Dendritic cell treated with granulocyte-macrophage colony-stimulating factor and Interleukin-4, amounts not matched to agents 40 ng/mL and 50 ng/mL, for 4 days (primary cell): ENCODE measurements around the gene LEFTY1.
"Not testable (repeated sequence)": the region's sequence is repeated elsewhere in the genome, so short reads cannot be mapped to it uniquely, and the experiment has no call there.

ENCODE experiments used
- H3K27ac Mint-ChIP-seq: one replicate; pipeline ENCODE4 v1.8.0; 2022; ENCODE audit warnings: mild to moderate bottlenecking, mixed read lengths
- H3K27me3 Mint-ChIP-seq: one replicate; pipeline ENCODE4 v1.8.0; 2022; ENCODE audit warnings: mild to moderate bottlenecking, mixed read lengths
- H3K36me3 Mint-ChIP-seq: one replicate; pipeline ENCODE4 v1.8.0; 2022; ENCODE audit warnings: low read depth, mixed read lengths
- H3K4me1 Mint-ChIP-seq: one replicate; pipeline ENCODE4 v1.8.0; 2022; ENCODE audit warnings: low read depth, mixed read lengths
- H3K4me3 Mint-ChIP-seq: one replicate; pipeline ENCODE4 v1.8.0; 2022; ENCODE audit warnings: mild to moderate bottlenecking, moderate library complexity, mixed read lengths
- H3K9me3 Mint-ChIP-seq: one replicate; pipeline ENCODE4 v1.8.0; 2022; ENCODE audit warnings: mixed read lengths
- intact Hi-C: fragments of 100-400 bp; cut with micrococcal nuclease; formaldehyde crosslinking; loops from one replicate; pipeline ENCODE4 v1.15.0; 2022

The LEFTY1 gene

GRCh38 chr1:225887554-225888288, 1.2 kb downstream of the LEFTY1 start:
- not testable (repeated sequence) for H3K36me3 Mint-ChIP-seq, H3K27ac Mint-ChIP-seq, H3K4me3 Mint-ChIP-seq, H3K9me3 Mint-ChIP-seq
- intact Hi-C loops: loop anchor here (10.0 kb wide), 1 partner anchor 113 kb away; the partner anchor contains the start of gene SRP9
- peaks cover 11% of the 10 kb centered on the region for H3K4me1 Mint-ChIP-seq
- H3K27me3 Mint-ChIP-seq: peaks cover 20% of the 10 kb centered on the region

DNA sequence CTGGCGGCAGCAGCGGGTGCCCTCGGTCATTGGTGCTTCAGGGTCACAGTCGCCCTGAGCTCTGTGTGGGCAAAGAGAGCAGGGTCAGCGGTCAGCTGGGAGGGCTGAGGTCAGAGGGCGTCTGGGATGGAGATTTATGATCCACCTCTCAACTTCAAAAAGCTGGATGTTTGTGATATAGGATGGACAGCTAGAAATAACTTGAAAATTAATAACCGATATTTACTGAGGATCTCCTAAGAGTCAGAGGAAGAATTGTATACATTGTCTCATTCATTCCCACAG, 2.0 kb downstream of the LEFTY1 start:
- H3K27me3 Mint-ChIP-seq: peaks cover 20% of the 10 kb centered on the region
- intact Hi-C loops: loop anchor here (10.0 kb wide), 1 partner anchor 112 kb away; the partner anchor contains the start of gene SRP9
- no peak overlapping the region for H3K27ac Mint-ChIP-seq

GRCh38 chr1:225886159-225887029, 2.6 kb downstream of the LEFTY1 start:
- Mint-ChIP-seq H3K27ac (no peak overlapping the region), H3K27me3 (peaks cover 20% of the 10 kb centered on the region), H3K36me3 (no peaks in the 10 kb centered on the region), H3K4me1 (peaks cover 15% of the 10 kb centered on the region), H3K9me3 (no peaks in the 10 kb centered on the region), H3K4me3 (no peak overlapping the region)
- intact Hi-C loops: loop anchor here (10.0 kb wide), 1 partner anchor 112 kb away; the partner anchor contains the start of gene SRP9

More for the DNA sequence above, 2.0 kb downstream of the LEFTY1 start:
- H3K36me3 Mint-ChIP-seq: no peaks in the 10 kb centered on the region
- peaks cover 11% of the 10 kb centered on the region for H3K4me1 Mint-ChIP-seq
- H3K9me3 Mint-ChIP-seq: no peaks in the 10 kb centered on the region
- H3K4me3 Mint-ChIP-seq: no peak overlapping the region

DNA sequence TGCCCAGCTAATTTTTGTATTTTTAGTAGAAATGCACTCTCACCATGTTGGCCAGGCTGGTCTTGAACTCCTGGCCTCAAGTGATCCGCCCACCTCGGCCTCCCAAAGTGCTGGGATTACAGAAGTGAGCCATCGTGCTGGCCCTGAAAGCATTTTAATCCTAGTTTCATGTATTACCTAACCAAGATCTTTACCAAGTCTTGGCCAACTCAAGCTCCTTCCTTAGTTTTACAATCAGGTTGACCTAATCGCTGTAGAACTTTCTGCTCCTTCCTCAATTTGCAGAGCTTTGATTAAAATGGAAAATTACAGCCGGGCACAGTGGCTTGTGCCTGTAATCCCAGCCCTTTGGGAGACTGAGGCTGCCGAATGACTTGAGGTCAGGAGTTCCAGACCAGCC, 3.6 kb downstream of the LEFTY1 start:
- Mint-ChIP-seq H3K27me3 (peaks cover 20% of the 10 kb centered on the region), H3K27ac (no peak overlapping the region), H3K9me3 (no peaks in the 10 kb centered on the region), H3K36me3 (no peaks in the 10 kb centered on the region), H3K4me1 (peaks cover 26% of the 10 kb centered on the region), H3K4me3 (no peak overlapping the region)
- intact Hi-C loops: loop anchor here (10.0 kb wide), 1 partner anchor 111 kb away; the partner anchor contains the start of gene SRP9

GRCh38 chr1:225883616-225884265, 5.2 kb downstream of the LEFTY1 start:
- Mint-ChIP-seq H3K9me3 (no peaks in the 10 kb centered on the region), H3K27me3 (peaks cover 20% of the 10 kb centered on the region), H3K36me3 (no peaks in the 10 kb centered on the region), H3K4me3 (peak overlapping the region; percentile 95), H3K27ac (peak overlapping the region; percentile 89), H3K4me1 (peaks cover 42% of the 10 kb centered on the region)
- intact Hi-C loops: loop anchor here (10.0 kb wide), 1 partner anchor 109 kb away; the partner anchor contains the start of gene SRP9

DNA sequence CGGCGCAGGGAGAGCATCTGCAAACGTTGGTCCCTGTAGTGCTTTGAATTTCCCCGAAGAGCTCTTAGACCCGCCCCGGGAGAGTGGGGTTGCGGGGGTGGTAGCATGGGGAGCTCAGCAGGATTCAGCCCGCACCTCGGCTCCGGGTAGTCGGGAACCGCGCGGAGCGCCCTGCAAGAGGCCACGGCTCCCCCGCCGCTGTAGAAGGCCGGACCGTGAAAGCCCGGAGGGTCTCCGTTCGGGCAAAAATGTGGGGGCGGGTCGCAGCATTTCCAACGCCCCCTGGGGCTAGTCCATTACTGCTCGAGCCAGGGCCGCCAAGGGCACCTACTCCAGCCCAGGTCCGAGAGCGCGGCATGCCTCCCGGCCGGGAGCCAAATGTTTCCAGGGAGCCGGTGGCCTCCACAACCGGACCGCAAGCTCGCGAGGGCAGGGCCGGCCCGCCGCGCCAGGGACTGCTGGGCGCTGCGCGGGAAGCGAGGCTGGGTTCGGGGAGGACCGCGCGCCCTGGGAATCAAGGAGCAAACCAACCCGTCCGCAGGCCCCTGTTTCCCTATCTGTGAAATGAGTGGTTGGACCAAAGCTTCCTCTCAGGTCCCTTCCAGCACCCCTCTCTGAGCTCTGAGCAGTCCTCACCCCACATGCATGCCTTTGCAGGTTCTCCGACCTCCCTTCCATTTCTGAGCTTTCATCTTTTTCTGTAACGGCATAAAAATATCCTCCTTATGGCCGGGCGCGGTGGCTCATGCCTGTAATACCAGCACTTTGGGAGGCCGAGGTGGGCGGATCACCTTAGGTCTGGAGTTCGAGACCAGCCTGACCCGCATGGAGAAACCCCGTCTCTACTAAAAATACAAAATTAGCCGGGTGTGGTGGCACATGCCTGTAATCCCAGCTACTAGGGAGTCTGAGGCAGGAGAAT, 6.0 kb downstream of the LEFTY1 start:
- Mint-ChIP-seq H3K9me3 (no peaks in the 10 kb centered on the region), H3K36me3 (peaks cover 1% of the 10 kb centered on the region), H3K4me3 (peak overlapping the region; percentile 95), H3K4me1 (peaks cover 48% of the 10 kb centered on the region), H3K27ac (peak overlapping the region; percentile 89), H3K27me3 (peaks cover 19% of the 10 kb centered on the region)
- intact Hi-C loops: loop anchor here (10.0 kb wide), 1 partner anchor 108 kb away; the partner anchor contains the start of gene SRP9

GRCh38 chr1:225881959-225882693, 6.8 kb downstream of the LEFTY1 start, which contains the start of gene TMEM63A:
TSS of gene TMEM63A (minus strand) at chr1:225882380. CDS start at chr1:225877580, 4,800 bp downstream.
- H3K4me1 Mint-ChIP-seq: peaks cover 52% of the 10 kb centered on the region
- intact Hi-C loops: loop anchor here (2.0 to 10.0 kb wide), 2 partner anchors 43 to 107 kb away; partner anchors contain the start of genes PYCR2 and SRP9

GRCh38 chr1:225881081-225881958, 7.6 kb downstream of the LEFTY1 start:
- Mint-ChIP-seq H3K4me1 (peaks cover 52% of the 10 kb centered on the region), H3K27ac (peak overlapping the region; percentile 89), H3K4me3 (peak overlapping the region; percentile 95), H3K36me3 (peaks cover 18% of the 10 kb centered on the region), H3K9me3 (no peaks in the 10 kb centered on the region), H3K27me3 (peaks cover 8% of the 10 kb centered on the region)
- intact Hi-C loops: loop anchor here (2.0 to 10.0 kb wide), 2 partner anchors 43 to 107 kb away; partner anchors contain the start of genes PYCR2 and SRP9

More at GRCh38 chr1:225881959-225882693, 6.8 kb downstream of the LEFTY1 start, which contains the start of gene TMEM63A:
- Mint-ChIP-seq H3K27me3 (peaks cover 15% of the 10 kb centered on the region), H3K27ac (peak within 1 kb of the TSS; percentile 89), H3K36me3 (peaks cover 10% of the 10 kb centered on the region), H3K9me3 (no peaks in the 10 kb centered on the region), H3K4me3 (peak within 1 kb of the TSS; percentile 95)

DNA sequence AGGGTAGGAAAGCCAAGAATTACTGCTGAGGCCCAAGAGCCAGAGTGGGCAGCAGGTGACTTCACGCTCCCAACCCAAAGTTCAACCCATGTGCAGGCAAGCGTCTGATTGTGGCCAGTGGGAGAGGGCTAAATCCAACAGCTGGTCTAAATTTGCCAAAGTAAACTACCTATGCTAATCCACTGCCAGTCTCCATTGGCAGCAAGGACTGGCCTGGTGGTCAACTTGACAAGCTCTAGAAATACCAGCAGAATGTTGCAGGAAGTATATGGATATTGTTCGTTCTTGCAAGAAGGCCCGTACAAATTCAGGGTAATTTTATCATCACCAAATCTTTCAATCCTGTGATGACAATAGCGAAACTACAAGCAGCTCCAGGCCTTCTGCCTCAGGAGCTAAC, 8.3 kb downstream of the LEFTY1 start:
- Mint-ChIP-seq H3K4me3 (peak overlapping the region; percentile 95), H3K36me3 (peaks cover 24% of the 10 kb centered on the region), H3K4me1 (peaks cover 52% of the 10 kb centered on the region), H3K9me3 (no peaks in the 10 kb centered on the region), H3K27ac (no peak overlapping the region), H3K27me3 (peaks cover 8% of the 10 kb centered on the region)
- intact Hi-C loops: loop anchor here (2.0 to 10.0 kb wide), 2 partner anchors 44 to 106 kb away; partner anchors contain the start of genes PYCR2 and SRP9

- intact Hi-C loops: loop anchor here (2.0 to 10.0 kb wide), 2 partner anchors 45 to 105 kb away; partner anchors contain the start of genes PYCR2 and SRP9
- peaks cover 52% of the 10 kb centered on the region for H3K4me1 Mint-ChIP-seq
- H3K27ac Mint-ChIP-seq: no peak overlapping the region
- peaks cover 29% of the 10 kb centered on the region for H3K36me3 Mint-ChIP-seq
- H3K27me3 Mint-ChIP-seq: peaks cover 8% of the 10 kb centered on the region
- H3K9me3 Mint-ChIP-seq: no peaks in the 10 kb centered on the region
- no peak overlapping the region for H3K4me3 Mint-ChIP-seq
Observed at GRCh38 chr1:225880222-225880588, 8.7 kb downstream of the LEFTY1 start.

GRCh38 chr1:225879521-225880221, 9.3 kb downstream of the LEFTY1 start:
- intact Hi-C loops: loop anchor here (2.0 to 10.0 kb wide), 2 partner anchors 45 to 105 kb away; partner anchors contain the start of genes PYCR2 and SRP9
- peaks cover 34% of the 10 kb centered on the region for H3K36me3 Mint-ChIP-seq
- H3K4me3 Mint-ChIP-seq: no peak overlapping the region
- peaks cover 52% of the 10 kb centered on the region for H3K4me1 Mint-ChIP-seq
- peaks cover 8% of the 10 kb centered on the region for H3K27me3 Mint-ChIP-seq
- no peak overlapping the region for H3K27ac Mint-ChIP-seq
- no peaks in the 10 kb centered on the region for H3K9me3 Mint-ChIP-seq
